GM23338 (cell line): ENCODE results near the gene FAM110A. TPM values are rescaled to one million over a fixed set of nuclear protein-coding genes. Genes with fewer than 3 reads are reported as not detected.

Source experiments
- ATAC-seq: fragments of 200-7000 bp; cut with Tn5 transposase; 3 replicates; pipeline ENCODE4 v1.9.1; 2020
- DNase-seq: peaks from one replicate; pipeline ENCODE4 v3.0.0-alpha.2; 2015; ENCODE audit warnings: low spot score
- H2AFZ ChIP-seq: fragments of 200-600 bp; sonication (generic); 2 replicates; pipeline ENCODE4 v1.8.0; 2016; ENCODE audit warnings: antibody characterized with exemption, mild to moderate bottlenecking, moderate library complexity
- H3F3A ChIP-seq: fragments of 200-600 bp; sonication (generic); replicated peaks from 2 replicates; pipeline ENCODE4 v1.8.0; 2017; ENCODE audit warnings: antibody characterized with exemption, mixed run types, low read depth
- H3K27ac ChIP-seq: fragments of 200-600 bp; sonication (generic); 2 replicates; pipeline ENCODE4 v1.6.1; 2016; ENCODE audit warnings: low read depth
- H3K27me3 ChIP-seq: fragments of 200-600 bp; sonication (generic); 2 replicates; pipeline ENCODE4 v1.8.0; 2016; ENCODE audit warnings: mild to moderate bottlenecking, mixed run types, moderate library complexity; ENCODE audit not compliant: insufficient read depth
- H3K36me3 ChIP-seq: fragments of 200-600 bp; sonication (generic); 2 replicates; pipeline ENCODE4 v1.8.0; 2016; ENCODE audit warnings: mild to moderate bottlenecking; ENCODE audit not compliant: insufficient read depth
- H3K4me1 ChIP-seq: fragments of 200-600 bp; sonication (generic); 2 replicates; pipeline ENCODE4 v1.8.0; 2016; ENCODE audit warnings: mild to moderate bottlenecking, moderate library complexity; ENCODE audit not compliant: insufficient read depth
- H3K4me2 ChIP-seq: fragments of 200-600 bp; sonication (generic); 2 replicates; pipeline ENCODE4 v1.7.1; 2017; ENCODE audit warnings: mixed run types
- H3K4me3 ChIP-seq: fragments of 200-600 bp; sonication (generic); 2 replicates; pipeline ENCODE4 v1.6.1; 2016; ENCODE audit warnings: mixed run types
- H3K79me2 ChIP-seq: fragments of 200-600 bp; sonication (generic); replicated peaks from 2 replicates; pipeline ENCODE4 v1.8.0; 2017; ENCODE audit warnings: mild to moderate bottlenecking; ENCODE audit not compliant: insufficient read depth
- H3K9me2 ChIP-seq: fragments of 200-600 bp; sonication (generic); 2 replicates; pipeline ENCODE4 v1.8.0; 2017; ENCODE audit not compliant: insufficient read depth
- H4K20me1 ChIP-seq: fragments of 200-600 bp; sonication (generic); replicated peaks from 2 replicates; pipeline ENCODE4 v1.8.0; 2017; ENCODE audit warnings: mild to moderate bottlenecking; ENCODE audit not compliant: insufficient read depth
- H3K27ac Mint-ChIP-seq: 2 replicates; pipeline ENCODE4 v1.8.0; 2020; ENCODE audit warnings: inconsistent platforms, mild to moderate bottlenecking, moderate library complexity, mixed read lengths
- H3K27me3 Mint-ChIP-seq: 3 replicates; pipeline ENCODE4 v1.8.0; 2022; ENCODE audit warnings: low read depth, mild to moderate bottlenecking, moderate library complexity, mixed read lengths, inconsistent platforms; ENCODE audit not compliant: insufficient read depth, poor library complexity
- H3K36me3 Mint-ChIP-seq: 3 replicates; pipeline ENCODE4 v1.8.0; 2021; ENCODE audit warnings: low read depth, mild to moderate bottlenecking, inconsistent platforms, moderate library complexity, mixed read lengths
- H3K4me1 Mint-ChIP-seq: 3 replicates; pipeline ENCODE4 v1.8.0; 2020; ENCODE audit warnings: mild to moderate bottlenecking, inconsistent platforms, mixed read lengths
- H3K4me3 Mint-ChIP-seq: 3 replicates; pipeline ENCODE4 v1.8.0; 2021; ENCODE audit warnings: moderate library complexity, mild to moderate bottlenecking, inconsistent platforms, mixed read lengths
- H3K9me3 Mint-ChIP-seq: 3 replicates; pipeline ENCODE4 v1.8.0; 2020; ENCODE audit warnings: moderate library complexity, mild to moderate bottlenecking, inconsistent platforms, mixed read lengths
- CREB1 ChIP-seq: fragments of 250-450 bp; sonication (Bioruptor Pico); IDR thresholded peaks from 2 replicates; pipeline ENCODE4 v1.5.0; 2020; ENCODE audit warnings: low read depth, mild to moderate bottlenecking, moderate library complexity
- ETS1 ChIP-seq: IDR thresholded peaks from 2 replicates; pipeline ENCODE4 v1.6.1; 2016; ENCODE audit warnings: antibody characterized with exemption
- EZH2 ChIP-seq: fragments of 200-600 bp; sonication (generic); IDR thresholded peaks from one replicate; pipeline ENCODE4 v1.8.0; 2017; ENCODE audit warnings: antibody characterized with exemption, mild to moderate bottlenecking, low read depth; ENCODE audit not compliant: unreplicated experiment
- EZH2phosphoT487 ChIP-seq: fragments of 200-600 bp; sonication (generic); IDR thresholded peaks from one replicate; pipeline ENCODE4 v1.8.1; 2018; ENCODE audit warnings: antibody characterized with exemption; ENCODE audit not compliant: unreplicated experiment
- JUNB ChIP-seq: IDR thresholded peaks from one replicate; pipeline ENCODE4 v1.6.1; 2016; ENCODE audit warnings: antibody characterized with exemption; ENCODE audit not compliant: unreplicated experiment
- NANOG ChIP-seq: IDR thresholded peaks from 2 replicates; pipeline ENCODE4 v1.6.1; 2016; ENCODE audit warnings: antibody characterized with exemption, borderline replicate concordance
- POLR2AphosphoS5 ChIP-seq: IDR thresholded peaks from 2 replicates; pipeline ENCODE4 v1.6.1; 2016; ENCODE audit warnings: antibody characterized with exemption, low read depth
- REST ChIP-seq: IDR thresholded peaks from one replicate; pipeline ENCODE4 v1.6.1; 2018; ENCODE audit warnings: antibody characterized with exemption; ENCODE audit not compliant: unreplicated experiment
- STAT1 ChIP-seq: IDR thresholded peaks from one replicate; pipeline ENCODE4 v1.6.1; 2016; ENCODE audit warnings: antibody characterized with exemption; ENCODE audit not compliant: unreplicated experiment
- ZNF114 ChIP-seq: fragments of 250-450 bp; sonication (Bioruptor Pico); IDR thresholded peaks from 2 replicates; pipeline ENCODE4 v1.5.0; 2020; ENCODE audit warnings: mild to moderate bottlenecking, moderate library complexity
- ZNF331 ChIP-seq: fragments of 250-450 bp; sonication (Bioruptor Pico); IDR thresholded peaks from 2 replicates; pipeline ENCODE4 v1.5.0; 2020; ENCODE audit warnings: low read depth, mild to moderate bottlenecking, moderate library complexity
- ZNF462 ChIP-seq: fragments of 250-450 bp; sonication (Bioruptor Pico); IDR thresholded peaks from 2 replicates; pipeline ENCODE4 v1.5.0; 2020; ENCODE audit warnings: mild to moderate bottlenecking, moderate library complexity
- polyA plus RNA-seq: library from polyadenylated mRNA; unstranded; fragments of >200 nt; fragmentation: Nextera tagmentation; extraction: Ambion mirVana; gene quantifications from 2 replicates; pipeline ENCODE4 v1.2.1, GENCODE V29; 2016
- total RNA-seq: library from RNA; depleted of rRNA; stranded (reverse); fragments of >200 nt; shearing (Covaris generic); gene quantifications from 2 replicates; pipeline ENCODE4 v1.2.3, GENCODE V29; 2014
- TF ChIP-seq, protein P1 (sequence below), 2 experiments: fragments of 200-600 bp in 1 of 2; sonication (generic) in 1 of 2; conservative IDR thresholded peaks; 2 replicates each; pipeline versions ENCODE4 v1.5.1 to v1.6.1; 2016 to 2017; ENCODE audit warnings: antibody characterized with exemption in 2 of 2, low read depth in 2 of 2, mild to moderate bottlenecking in 2 of 2, moderate library complexity in 1 of 2

FAM110A gene
- total and polyA plus RNA-seq, 2 experiments from 2014 or later, result 10.7 to 13.7 TPM

DNA sequence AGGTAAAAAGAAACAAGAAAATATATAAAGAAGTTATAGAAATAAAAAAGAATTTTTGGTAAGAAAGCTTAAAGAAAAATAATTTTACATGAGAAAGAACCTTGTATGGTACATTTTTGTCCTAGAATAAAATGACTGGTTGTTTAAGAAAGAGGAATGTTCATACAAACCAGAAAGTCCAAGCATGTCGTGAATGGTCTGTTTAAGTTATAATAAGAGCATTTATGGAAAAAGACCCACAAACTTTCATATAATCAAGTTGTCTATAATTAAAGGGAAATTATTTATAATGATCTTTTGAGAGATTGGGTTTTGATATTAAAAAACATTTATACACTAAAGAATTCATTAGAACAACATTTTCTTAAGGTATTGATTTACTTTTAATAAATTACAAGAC lies 27.8 kb upstream of the FAM110A start:
- Mint-ChIP-seq H3K9me3 (peaks cover 72% of the 10 kb centered on the region), H3K36me3 (peaks cover 22% of the 10 kb centered on the region; the same call in 2 of the 3 replicates), H3K27ac (no peak overlapping the region), H3K4me1 (no peaks in the 10 kb centered on the region), H3K27me3 (peaks cover 3% of the 10 kb centered on the region), H3K4me3 (no peak overlapping the region)
- Histone ChIP-seq H3K27ac (no peak overlapping the region), H3F3A (no peaks in the 10 kb centered on the region), H3K27me3 (no peaks in the 10 kb centered on the region), H3K4me3 (no peak overlapping the region), H3K9me2 (peaks cover 6% of the 10 kb centered on the region; the same call in 1 of the 2 replicates), H3K79me2 (no peaks in the 10 kb centered on the region), H2AFZ (no peak overlapping the region), H3K4me1 (no peaks in the 10 kb centered on the region), H4K20me1 (no peaks in the 10 kb centered on the region), H3K36me3 (peaks cover 23% of the 10 kb centered on the region), H3K4me2 (no peak overlapping the region)
- ATAC-seq (no peak), DNase-seq (peak; percentile 77)
- no peak for TF ChIP-seq ETS1
- TF ChIP-seq POLR2AphosphoS5, result no peak
- TF ChIP-seq REST, result no peak
- TF ChIP-seq EZH2, result no peak
- TF ChIP-seq EZH2phosphoT487, result no peak
- no peak for TF ChIP-seq STAT1
- TF ChIP-seq ZNF114 (CRISPR knock-in tag), result no peak
- TF ChIP-seq NANOG, result no peak
- TF ChIP-seq ZNF331 (CRISPR knock-in tag), result no peak
- TF ChIP-seq, protein P1, sequence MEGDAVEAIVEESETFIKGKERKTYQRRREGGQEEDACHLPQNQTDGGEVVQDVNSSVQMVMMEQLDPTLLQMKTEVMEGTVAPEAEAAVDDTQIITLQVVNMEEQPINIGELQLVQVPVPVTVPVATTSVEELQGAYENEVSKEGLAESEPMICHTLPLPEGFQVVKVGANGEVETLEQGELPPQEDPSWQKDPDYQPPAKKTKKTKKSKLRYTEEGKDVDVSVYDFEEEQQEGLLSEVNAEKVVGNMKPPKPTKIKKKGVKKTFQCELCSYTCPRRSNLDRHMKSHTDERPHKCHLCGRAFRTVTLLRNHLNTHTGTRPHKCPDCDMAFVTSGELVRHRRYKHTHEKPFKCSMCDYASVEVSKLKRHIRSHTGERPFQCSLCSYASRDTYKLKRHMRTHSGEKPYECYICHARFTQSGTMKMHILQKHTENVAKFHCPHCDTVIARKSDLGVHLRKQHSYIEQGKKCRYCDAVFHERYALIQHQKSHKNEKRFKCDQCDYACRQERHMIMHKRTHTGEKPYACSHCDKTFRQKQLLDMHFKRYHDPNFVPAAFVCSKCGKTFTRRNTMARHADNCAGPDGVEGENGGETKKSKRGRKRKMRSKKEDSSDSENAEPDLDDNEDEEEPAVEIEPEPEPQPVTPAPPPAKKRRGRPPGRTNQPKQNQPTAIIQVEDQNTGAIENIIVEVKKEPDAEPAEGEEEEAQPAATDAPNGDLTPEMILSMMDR (conservative IDR thresholded peaks at IDR 0.05; ENCODE audit: low read depth in 2 of 2), result no peak
- TF ChIP-seq JUNB, result no peak
- TF ChIP-seq CREB1 (CRISPR knock-in tag), result no peak
- TF ChIP-seq ZNF462, result no peak
